Measurements from ENCODE around the gene ADGRL3.

- no peak for TF ChIP-seq POLR2A (IDR thresholded peaks at IDR 0.05; ENCODE audit: low read length)
- TF ChIP-seq GATA1 (IDR thresholded peaks at IDR 0.05; ENCODE audit: low read depth, low read length): no peak
These were observed 893.6 kb downstream of the ADGRL3 start for GRCh38 chr4:62093735-62094134.

All from erythroblast (primary cell).